ENCODE results near the gene ASTL. TPM values are rescaled to one million over a fixed set of nuclear protein-coding genes. Genes with fewer than 3 reads are reported as not detected.

Gene ASTL
- total RNA-seq, 1 experiment from 2014 or later, result not detected

DNA sequence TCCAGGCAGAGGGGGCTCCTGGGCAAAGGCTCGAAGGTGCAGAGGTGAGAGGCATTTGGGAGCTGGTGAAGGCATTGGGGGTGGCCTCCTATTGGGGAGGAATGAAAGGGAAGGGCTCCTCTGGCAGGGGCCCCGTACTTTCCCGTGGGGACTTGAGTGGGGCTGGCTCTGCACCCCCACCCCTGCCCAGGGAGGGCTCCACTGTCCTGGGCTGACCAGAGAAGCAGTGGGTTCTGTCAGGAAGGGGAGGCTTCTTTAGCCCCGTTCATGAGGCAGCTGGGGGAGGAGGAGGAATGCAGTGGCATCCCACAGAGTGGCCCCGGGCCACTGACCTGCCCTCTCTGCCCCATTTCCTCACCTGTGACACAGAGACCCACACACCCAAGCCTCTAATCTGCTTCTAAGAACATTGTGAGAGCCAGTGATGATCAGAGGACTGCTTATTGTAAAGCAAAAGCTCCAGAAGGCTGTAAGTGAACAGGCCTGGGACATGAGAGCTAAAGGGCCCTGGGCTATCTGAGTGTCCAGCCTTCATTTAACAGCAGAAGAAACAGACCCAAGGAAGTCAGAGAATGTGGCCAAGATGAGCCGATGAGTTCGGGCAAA is 65.0 kb downstream of the ASTL start:
- DNase-seq, result no peak
- Histone ChIP-seq H3K36me3 (no peaks in the 10 kb centered on the region; the same call in 1 of the 2 replicates), H3K27ac (peak overlapping the region; percentile 86; the same call in 1 of the 2 replicates), H3K9me3 (replicated peaks) (0 out of 2 replicates have a peak, but pooled peaks cover 8% of the 10 kb centered on the region), H3K4me1 (peaks cover 17% of the 10 kb centered on the region), H3K4me3 (no peak overlapping the region), H3K27me3 (no peaks in the 10 kb centered on the region)

Other genes starting within 250 kb of the ASTL start
- 16.6 and 28.8 TPM in 2 replicates for gene ANKRD36C, start 146.7 kb downstream of the ASTL start, total RNA-seq (2014; rRNA removed; shearing (Covaris generic))
- gene GPAT2, start 103.6 kb downstream of the ASTL start, total RNA-seq (2014; rRNA removed; shearing (Covaris generic)), result 0.05 and 0.08 TPM in 2 replicates
- gene ADRA2B, start 21.9 kb downstream of the ASTL start, total RNA-seq (2014; rRNA removed; shearing (Covaris generic)), result not detected in 2 replicates
- gene DUSP2, start 6.9 kb upstream of the ASTL start, total RNA-seq (2014; rRNA removed; shearing (Covaris generic)), result 0.67 and 1.0 TPM in 2 replicates
- gene STARD7, start 70.3 kb upstream of the ASTL start, total RNA-seq (2014; rRNA removed; shearing (Covaris generic)), result 232 and 243 TPM in 2 replicates
- 16.2 and 17.9 TPM in 2 replicates for gene TMEM127, start 127.5 kb upstream of the ASTL start, total RNA-seq (2014; rRNA removed; shearing (Covaris generic))
- 59.2 and 59.9 TPM in 2 replicates for gene CIAO1, start 127.7 kb upstream of the ASTL start, total RNA-seq (2014; rRNA removed; shearing (Covaris generic))
- 153 and 157 TPM in 2 replicates for gene SNRNP200, start 167.0 kb upstream of the ASTL start, total RNA-seq (2014; rRNA removed; shearing (Covaris generic))
- gene ITPRIPL1, start 186.8 kb upstream of the ASTL start, total RNA-seq (2014; rRNA removed; shearing (Covaris generic)), result 26.4 and 27.1 TPM in 2 replicates
- 73.4 and 82.0 TPM in 2 replicates for gene NCAPH, start 197.3 kb upstream of the ASTL start, total RNA-seq (2014; rRNA removed; shearing (Covaris generic))